Upper lobe of left lung (tissue), 4 donors: ENCODE measurements around the gene SNN.

ENCODE experiments used
- POLR2A ChIP-seq, 4 donors: fragments of 450-650 bp; IDR thresholded peaks; one replicate each; pipeline ENCODE4 v1.5.1; 2016 to 2017; ENCODE audit warnings: antibody characterized with exemption in 4 of 4, mild to moderate bottlenecking in 2 of 4
- TF ChIP-seq, protein P1 (sequence below), 6 experiments: fragments of 450-650 bp in 4 of 6; fragments of 200-600 bp in 2 of 6; sonication (generic) in 2 of 6; IDR thresholded peaks; one replicate each; pipeline ENCODE4 v1.5.1; 2016 to 2019; ENCODE audit warnings: antibody characterized with exemption in 6 of 6

DNA sequence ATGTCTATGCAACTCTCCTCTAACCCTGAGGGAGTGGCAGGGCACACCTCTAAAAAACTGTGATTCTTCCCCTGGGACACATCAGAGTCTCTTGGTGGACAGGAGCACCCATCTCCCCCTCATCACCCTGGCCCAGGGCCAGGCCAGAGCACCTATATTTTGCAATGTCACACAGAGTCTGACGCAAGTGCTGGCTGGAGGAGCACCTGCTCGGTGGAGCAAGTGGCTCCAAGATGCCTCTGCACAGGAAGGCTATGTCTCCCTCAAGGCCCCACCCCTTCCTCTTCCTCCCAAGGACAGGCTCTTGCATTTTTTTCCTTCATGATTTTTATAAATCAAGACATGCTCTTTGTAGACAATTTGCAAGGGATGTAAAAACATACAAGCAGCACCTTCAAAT lies 13.3 kb downstream of the SNN start:
- TF ChIP-seq POLR2A (IDR thresholded peaks at IDR 0.05): no peak
- TF ChIP-seq, protein P1, sequence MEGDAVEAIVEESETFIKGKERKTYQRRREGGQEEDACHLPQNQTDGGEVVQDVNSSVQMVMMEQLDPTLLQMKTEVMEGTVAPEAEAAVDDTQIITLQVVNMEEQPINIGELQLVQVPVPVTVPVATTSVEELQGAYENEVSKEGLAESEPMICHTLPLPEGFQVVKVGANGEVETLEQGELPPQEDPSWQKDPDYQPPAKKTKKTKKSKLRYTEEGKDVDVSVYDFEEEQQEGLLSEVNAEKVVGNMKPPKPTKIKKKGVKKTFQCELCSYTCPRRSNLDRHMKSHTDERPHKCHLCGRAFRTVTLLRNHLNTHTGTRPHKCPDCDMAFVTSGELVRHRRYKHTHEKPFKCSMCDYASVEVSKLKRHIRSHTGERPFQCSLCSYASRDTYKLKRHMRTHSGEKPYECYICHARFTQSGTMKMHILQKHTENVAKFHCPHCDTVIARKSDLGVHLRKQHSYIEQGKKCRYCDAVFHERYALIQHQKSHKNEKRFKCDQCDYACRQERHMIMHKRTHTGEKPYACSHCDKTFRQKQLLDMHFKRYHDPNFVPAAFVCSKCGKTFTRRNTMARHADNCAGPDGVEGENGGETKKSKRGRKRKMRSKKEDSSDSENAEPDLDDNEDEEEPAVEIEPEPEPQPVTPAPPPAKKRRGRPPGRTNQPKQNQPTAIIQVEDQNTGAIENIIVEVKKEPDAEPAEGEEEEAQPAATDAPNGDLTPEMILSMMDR (IDR thresholded peaks at IDR 0.05): no peak
